Hematopoietic multipotent progenitor cell treated with erythropoietin and hydrocortisone succinate and interleukin-3 and kit ligand, for 8 days (in vitro differentiated cells): Measurements from ENCODE around the gene USH1C.

ENCODE experiments used
- DNase-seq: peaks from one replicate; pipeline ENCODE4 v3.0.0-alpha.2; 2015

The USH1C gene

GRCh38 chr11:17546240-17546639, 2.0 kb upstream of the USH1C start:
- DNase-seq: no peak

GRCh38 chr11:17543574-17544180, 539 bp downstream of the USH1C start:
- DNase-seq: no peak

- DNase-seq: no peak
Measured at GRCh38 chr11:17543041-17543440, 1.2 kb downstream of the USH1C start.

- no peak for DNase-seq
Measured at GRCh38 chr11:17542249-17542648, 2.0 kb downstream of the USH1C start.

GRCh38 chr11:17541330-17541885, 2.8 kb downstream of the USH1C start:
- DNase-seq: no peak

- DNase-seq: no peak
Measured at GRCh38 chr11:17540807-17541206, 3.4 kb downstream of the USH1C start.

- no peak for DNase-seq
Measured at GRCh38 chr11:17538731-17539130, 5.5 kb downstream of the USH1C start.

- no peak for DNase-seq
Measured at GRCh38 chr11:17538054-17538453, 6.2 kb downstream of the USH1C start.

GRCh38 chr11:17537261-17537660, 7.0 kb downstream of the USH1C start:
- no peak for DNase-seq

- no peak for DNase-seq
Measured at GRCh38 chr11:17535488-17535887, 8.7 kb downstream of the USH1C start.

- no peak for DNase-seq
Measured at GRCh38 chr11:17533778-17534415, 10.3 kb downstream of the USH1C start.

- DNase-seq: no peak
Measured at GRCh38 chr11:17533341-17533740, 10.9 kb downstream of the USH1C start.

- DNase-seq: no peak
Measured at GRCh38 chr11:17532784-17533183, 11.4 kb downstream of the USH1C start.

- DNase-seq: no peak
Measured at GRCh38 chr11:17531636-17532113, 12.5 kb downstream of the USH1C start.

- no peak for DNase-seq
Measured at GRCh38 chr11:17531071-17531600, 13.1 kb downstream of the USH1C start.

GRCh38 chr11:17529844-17530185, 14.4 kb downstream of the USH1C start:
- no peak for DNase-seq

GRCh38 chr11:17528906-17529843, 15.0 kb downstream of the USH1C start:
- no peak for DNase-seq

GRCh38 chr11:17528181-17528691, 16.0 kb downstream of the USH1C start:
- DNase-seq: peak; percentile 56

- DNase-seq: no peak
Measured at GRCh38 chr11:17527628-17527995, 16.6 kb downstream of the USH1C start.

GRCh38 chr11:17526931-17527627, 17.1 kb downstream of the USH1C start:
- DNase-seq: no peak

GRCh38 chr11:17526326-17526725, 17.9 kb downstream of the USH1C start:
- DNase-seq: no peak

GRCh38 chr11:17525570-17525969, 18.6 kb downstream of the USH1C start:
- no peak for DNase-seq
